NCI-H128 (cell line): Measurements from ENCODE around the gene CAND1.

ENCODE experiments used
- DNase-seq: peaks from one replicate; lab custom pipeline; 2025; ENCODE audit not compliant: unreplicated experiment; lab: John Stamatoyannopoulos, UW

CAND1 gene

DNA sequence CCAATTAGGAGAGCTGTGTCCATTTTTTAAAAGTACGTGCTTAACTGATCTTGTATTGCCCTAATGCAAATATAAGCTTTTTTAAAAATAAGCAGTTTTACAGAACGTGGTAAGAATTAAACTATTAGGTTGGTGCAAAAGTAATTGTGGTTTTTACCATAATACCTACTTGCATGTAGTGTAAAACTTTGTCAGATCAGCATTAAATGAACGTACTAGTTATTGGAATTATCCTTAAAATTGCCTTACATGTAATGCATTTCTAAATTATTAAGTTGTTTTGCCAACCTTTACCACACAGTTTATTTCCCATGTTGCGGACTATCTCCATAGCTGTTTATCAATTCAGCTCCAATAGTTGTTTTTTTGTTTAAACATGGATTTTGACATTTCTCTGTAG lies 10.9 kb downstream of the CAND1 start:
- DNase-seq: no peak

DNA sequence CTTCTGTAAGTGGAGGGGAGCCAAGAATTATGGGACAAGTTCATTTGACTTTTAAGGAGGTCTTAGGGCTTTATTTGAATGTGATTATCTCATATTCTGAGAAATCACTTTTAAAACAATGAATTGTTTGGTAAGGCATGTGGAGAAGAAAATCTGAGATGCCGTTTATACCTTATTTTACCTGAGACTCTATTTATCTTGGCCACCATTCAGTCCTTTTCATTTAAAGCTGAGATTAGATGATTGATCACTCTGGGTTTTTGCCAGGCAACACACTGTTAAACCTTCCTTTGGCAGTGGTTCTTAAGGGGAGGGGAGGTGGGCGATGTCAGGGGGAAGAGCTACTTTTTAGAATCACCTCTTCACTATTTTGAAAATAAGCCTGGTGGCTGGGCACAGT lies 11.4 kb downstream of the CAND1 start:
- no peak for DNase-seq

DNA sequence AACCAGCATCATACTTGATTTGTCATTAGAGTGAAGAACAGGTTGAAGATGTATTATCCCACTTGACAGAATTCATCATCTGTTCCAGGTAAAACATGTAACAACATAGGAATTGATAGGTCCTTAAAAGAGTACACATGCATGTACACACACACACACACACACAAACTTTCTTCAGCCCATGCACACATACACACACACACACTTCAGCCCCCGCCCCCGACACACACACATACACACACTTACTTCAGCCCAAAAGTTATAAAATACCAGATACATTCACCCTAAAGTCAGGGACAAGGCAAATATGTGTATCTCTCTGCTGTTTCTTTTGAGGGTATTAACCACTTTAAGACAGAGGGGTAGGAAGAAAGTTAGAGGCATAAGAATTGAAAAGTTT lies 15.4 kb downstream of the CAND1 start:
- no peak for DNase-seq

DNA sequence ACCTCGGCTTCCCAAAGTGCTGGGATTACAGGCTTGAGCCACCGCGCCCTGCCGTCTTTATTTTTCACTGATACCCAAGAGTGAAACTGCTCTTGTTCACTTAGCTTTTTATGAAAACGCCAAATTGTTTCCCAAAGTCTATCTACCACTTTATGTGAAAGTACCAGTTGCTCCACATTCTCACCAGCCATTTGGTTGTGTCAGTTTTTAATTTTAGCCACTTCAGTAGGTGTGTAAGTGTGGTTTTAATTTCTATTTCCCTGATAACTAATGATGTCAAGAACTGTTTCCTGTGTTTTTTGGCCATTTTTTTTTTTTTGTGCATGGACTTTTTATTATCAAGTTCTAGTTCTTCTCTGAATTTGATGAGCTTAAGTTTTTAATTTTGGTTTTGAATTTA lies 17.1 kb downstream of the CAND1 start:
- DNase-seq: no peak

DNA sequence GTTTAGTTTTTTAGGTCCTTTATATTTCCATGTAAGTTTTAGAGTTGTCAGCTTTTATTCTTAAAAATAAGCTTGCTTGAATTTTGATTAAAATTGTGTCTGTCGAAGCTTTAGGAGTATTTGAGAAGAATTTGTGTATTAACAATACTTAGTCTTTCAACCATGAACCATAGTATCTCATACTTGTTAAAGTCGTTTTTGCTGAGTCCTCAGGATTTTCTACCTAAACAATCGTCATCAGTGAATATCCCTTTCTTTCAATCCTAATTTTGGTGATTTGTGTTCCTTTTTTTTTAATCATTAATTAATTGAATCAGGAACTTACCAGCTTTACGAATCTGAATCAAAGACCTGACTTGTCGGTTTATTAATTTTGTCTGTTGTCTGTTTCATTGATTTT lies 18.2 kb downstream of the CAND1 start:
- no peak for DNase-seq

DNA sequence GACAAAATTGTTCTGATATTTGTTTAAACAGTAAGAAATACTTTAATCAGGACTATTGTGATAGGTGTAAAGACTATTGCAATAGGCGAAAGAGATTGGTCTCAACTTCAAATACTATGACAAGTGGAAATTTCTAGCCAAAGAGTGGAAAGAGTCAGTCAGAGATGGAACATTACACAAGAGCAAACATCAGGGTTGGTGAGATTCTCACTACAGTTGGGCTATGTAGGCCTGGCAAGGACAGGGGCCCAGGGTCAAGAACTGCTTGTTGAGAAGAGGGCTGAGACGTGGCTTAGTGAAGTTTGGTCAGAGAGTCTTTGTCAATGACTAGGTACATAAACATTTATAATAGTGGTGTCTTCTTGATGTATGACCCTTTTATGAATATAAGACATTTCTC lies 19.4 kb downstream of the CAND1 start:
- no peak for DNase-seq

DNA sequence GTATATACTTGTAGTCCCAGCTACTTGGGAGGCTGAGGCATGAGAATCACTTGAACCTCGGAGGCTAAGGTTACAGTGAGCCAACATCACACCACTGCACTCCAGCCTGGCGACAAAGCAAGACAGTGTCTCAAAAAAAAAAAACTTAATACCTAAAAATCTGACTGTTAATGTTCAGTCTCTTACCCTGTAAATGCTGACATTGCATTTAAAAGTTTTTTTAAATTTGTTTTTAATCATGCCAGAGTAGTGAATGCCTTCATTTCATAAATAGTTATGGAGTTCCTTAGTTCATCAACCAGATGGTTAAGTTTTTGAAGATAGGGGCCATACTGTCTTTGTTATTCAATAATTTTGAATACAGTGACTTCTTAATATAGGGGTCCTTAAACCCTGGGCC lies 21.2 kb downstream of the CAND1 start:
- DNase-seq: no peak

DNA sequence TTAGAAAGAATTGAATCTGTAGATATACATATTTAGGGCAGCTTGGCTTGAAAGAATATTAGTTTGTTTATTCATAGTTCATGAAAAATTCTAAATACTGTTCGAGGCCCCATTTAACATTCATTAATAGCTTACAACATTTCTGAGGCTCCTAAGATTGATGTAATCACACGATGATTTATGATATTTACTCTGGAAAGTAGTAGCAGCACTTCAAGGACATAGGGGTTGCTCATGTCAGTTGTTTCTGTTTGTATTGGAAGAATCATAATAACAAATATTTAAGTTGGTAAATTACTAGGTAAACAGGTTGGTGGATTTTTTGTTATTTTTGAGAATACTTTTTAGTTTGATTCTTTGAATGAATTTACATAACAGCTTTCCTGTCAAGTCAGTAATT lies 30.4 kb downstream of the CAND1 start:
- DNase-seq: no peak

DNA sequence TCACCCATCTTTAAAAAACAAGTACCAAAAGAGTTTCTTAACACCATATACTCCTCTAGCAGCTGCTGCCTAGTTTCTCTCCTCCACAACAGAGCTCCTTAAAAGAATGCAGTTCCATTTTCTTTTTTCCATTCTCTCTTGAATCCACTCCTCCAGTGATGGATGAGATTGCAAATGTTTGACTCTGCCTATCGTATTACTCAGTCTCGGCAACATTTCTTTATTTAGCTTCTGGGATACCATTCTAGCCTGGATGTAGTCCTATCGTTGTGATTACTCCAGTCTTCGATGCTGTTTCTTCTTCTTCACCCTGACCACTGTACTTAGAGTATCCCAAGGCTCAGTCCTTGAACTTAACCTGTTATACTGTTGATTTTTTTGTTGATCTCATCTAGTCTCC lies 30.8 kb downstream of the CAND1 start:
- no peak for DNase-seq

DNA sequence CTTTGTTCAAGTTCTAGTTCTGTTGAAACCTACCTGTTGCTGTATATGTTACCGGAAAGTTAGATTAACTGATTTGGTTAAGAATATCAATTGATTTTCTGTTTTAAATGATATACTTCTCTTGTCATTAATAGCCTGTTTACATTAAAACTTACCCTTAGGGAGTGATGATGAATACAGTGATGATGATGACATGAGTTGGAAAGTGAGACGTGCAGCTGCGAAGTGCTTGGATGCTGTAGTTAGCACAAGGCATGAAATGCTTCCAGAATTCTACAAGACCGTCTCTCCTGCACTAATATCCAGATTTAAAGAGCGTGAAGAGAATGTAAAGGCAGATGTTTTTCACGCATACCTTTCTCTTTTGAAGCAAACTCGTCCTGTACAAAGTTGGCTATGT lies 33.0 kb downstream of the CAND1 start:
- DNase-seq: no peak

DNA sequence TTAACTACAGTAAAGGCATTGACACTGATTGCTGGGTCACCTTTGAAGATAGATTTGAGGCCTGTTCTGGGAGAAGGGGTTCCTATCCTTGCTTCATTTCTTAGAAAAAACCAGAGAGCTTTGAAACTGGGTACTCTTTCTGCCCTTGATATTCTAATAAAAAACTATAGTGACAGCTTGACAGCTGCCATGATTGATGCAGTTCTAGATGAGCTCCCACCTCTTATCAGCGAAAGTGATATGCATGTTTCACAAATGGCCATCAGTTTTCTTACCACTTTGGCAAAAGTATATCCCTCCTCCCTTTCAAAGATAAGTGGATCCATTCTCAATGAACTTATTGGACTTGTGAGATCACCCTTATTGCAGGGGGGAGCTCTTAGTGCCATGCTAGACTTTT lies 36.4 kb downstream of the CAND1 start:
- DNase-seq: no peak

DNA sequence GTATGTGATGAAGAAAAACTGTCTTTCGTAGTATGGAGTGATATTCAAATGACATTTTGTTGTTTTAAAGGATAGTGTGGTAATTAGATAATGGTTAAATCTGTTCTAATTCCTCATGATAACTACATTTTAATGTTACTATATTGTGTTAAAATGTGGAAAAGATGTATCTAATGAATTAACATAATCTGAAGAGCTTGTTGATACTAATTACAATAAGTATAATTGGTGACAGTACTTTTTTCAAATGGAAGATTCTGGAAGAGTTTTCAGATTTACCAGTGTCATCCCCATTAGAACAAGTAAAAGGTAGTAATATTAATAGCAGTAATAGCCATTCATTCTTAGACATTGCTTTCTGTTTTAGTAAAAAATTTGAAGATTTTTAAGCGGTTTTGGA lies 37.6 kb downstream of the CAND1 start:
- no peak for DNase-seq

DNA sequence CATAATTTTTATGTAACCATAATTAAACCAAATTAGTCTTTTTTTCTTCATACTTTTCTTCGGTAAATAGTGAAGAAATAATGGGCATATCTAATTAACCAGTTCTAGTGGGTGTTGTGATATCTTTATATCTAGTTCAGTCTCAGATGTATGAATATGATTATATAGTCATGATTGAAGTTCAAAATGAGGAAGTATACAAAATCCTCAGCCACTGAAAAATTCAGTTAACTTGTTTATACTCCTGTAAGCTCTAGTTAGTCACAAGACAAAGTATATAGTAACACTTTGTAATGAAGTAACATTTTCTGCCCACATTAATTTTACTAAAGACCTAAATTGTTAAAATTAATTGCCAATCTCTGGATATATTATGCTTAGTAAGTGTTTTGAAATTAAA lies 46.5 kb downstream of the CAND1 start:
- no peak for DNase-seq

DNA sequence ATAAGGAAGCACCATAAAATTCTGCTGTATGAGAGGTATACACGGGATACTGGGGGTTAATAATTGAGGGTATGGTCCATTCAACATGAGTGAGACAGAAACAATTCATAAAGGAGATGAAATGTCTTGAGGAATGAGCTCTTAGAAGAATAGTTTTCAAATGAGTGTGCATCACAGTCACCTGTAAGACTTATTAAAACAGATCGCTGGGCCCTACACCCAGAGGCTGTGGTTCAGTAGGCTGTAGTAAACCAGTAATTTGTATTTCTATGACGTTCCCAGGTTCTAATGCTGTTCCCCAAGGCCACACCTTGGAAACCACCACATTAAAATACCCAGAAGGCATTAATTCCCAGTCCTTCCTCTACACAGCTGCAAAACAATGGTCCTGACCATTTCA lies 49.6 kb downstream of the CAND1 start:
- no peak for DNase-seq

DNA sequence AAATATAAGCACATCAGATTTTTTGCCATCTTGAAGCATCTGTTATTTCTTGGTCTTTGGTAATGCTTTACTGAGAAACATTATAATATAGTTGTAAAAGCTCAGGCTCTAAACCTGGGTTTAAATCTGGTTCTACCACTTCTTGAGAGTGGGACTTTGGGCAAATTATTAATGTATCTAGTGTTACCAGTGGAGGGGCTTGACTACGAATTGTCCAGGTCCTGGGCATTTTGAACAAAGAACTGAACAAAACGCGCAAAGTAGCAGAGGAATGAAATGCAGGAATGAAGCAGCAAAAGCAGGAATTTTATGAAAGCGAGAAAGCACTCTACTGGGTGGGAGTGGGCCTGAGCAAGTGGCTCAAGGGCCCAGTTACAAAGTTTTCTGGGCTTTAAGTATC lies 50.8 kb downstream of the CAND1 start:
- no peak for DNase-seq

DNA sequence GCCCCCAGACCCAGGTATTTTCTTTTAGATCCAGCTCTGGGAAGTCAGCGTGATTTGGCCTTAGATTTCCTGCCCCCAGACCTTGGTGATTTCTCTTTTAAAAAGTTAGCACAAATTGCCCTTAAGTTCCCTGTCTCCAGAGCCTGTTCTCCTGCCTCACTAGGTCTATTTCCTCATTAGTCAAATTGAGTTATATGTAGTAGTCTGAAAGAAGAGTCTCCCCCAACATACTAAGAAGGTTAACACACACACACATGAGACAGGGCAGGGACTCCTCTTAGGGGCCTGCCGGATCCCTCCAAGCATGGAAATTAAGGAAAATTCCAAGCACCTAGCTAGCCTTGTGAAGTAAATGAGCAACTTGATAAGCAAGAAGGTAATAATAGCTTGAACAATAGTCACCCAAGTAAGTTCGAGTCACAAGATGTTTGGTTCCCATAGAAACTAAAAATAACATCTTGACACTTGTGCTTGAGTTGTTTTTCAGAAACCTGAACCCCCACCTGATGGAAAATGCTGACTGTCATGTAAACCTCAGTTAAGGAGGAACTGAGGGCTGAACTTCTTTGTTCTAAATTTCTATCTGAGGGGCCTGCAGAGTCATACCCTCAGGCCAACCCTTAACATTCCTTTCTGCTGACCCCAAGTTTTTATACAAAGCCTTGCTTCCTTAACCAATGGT lies 51.6 kb downstream of the CAND1 start:
- no peak for DNase-seq

DNA sequence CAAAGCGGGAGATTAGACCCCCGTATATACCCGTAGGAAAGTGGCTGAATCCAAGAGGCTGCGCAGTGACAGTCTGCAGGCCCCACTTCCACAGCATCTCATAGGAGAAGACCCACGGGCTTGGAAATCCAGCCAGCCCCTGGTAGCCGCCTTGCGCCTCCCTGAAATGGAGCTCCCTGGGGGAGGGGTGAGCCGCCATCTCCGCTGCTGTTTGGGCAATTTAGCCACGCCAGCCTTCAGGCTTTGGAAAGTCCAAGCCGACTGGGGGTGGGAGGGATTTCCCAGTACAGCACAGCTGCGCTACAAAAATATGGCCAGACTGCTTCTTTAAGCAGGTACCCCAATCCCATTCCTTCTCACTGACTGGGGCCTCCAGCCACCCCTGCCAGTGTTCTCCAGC lies 53.4 kb downstream of the CAND1 start:
- no peak for DNase-seq

DNA sequence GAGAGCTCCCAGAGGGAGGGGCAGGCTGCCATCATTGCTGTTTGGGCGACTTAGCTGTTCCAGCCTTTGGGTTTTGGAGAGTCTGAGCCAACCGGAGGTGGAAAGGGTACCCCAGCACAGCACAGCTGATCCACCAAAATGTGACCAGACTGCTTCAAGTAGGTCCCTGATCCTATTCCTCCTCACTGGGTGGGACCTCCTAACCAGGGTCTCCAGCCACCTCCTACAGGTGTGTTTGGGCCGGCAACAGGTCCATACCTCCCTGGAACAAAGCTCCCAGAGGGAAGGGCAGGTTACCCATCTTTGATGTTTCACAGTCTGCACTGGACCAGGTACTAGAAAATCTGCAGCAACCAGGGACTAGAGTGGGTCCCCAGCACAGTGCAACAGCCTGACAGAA lies 53.8 kb downstream of the CAND1 start:
- DNase-seq: no peak

DNA sequence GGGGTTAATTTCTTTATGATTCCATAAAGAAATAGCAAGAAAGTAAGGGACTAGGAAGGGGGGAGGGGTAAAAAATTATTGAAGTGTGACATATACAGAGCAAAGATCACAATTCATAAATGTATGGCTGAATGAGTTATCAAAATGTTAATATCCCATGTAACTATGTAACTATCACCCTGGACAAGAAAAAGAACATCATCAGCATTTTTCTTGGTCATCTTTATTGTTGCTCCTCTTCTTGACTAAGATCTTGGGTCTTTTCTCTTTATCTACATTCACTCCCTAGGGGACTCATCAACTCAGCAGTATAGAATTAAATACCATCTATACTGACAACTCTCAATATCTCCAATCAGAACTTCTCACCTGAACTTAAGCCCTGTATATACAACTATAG lies 57.5 kb downstream of the CAND1 start:
- no peak for DNase-seq

DNA sequence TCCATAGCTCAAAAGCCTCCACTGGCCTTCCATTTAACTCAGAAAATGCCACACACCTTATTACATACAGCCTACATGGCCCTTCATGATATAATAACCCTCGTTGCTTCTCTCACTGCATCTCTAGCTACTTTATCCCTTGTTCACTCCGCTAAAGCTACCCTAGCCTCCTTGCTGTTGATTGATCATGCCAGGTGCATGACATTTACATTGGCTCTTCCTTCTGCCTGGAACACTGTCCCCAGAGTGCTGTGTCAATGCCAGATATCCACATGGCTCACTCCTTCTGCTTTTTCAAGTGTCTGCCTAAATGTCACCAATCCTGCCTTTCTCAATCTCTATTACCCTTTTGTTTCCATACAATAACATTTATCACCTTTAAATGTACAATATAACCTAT lies 58.3 kb downstream of the CAND1 start:
- no peak for DNase-seq

DNA sequence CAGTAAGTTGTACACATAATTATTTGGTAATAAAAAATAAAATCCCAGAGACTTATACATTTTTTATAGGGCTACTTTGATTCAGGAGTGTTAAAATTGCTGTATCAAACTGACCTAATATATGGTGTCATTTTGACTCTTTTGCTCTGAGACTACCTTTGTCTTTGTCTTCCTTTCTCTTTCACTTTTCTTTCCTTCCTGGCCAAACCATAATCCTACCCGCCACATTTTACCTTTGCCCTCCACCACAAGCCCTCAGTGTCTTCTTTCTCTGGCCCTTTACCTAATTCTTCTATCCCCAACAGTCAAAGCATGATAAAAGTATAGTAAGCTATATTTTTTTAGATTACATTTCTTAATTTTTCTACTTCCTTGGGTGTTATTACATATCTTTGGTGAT lies 62.0 kb downstream of the CAND1 start:
- no peak for DNase-seq

DNA sequence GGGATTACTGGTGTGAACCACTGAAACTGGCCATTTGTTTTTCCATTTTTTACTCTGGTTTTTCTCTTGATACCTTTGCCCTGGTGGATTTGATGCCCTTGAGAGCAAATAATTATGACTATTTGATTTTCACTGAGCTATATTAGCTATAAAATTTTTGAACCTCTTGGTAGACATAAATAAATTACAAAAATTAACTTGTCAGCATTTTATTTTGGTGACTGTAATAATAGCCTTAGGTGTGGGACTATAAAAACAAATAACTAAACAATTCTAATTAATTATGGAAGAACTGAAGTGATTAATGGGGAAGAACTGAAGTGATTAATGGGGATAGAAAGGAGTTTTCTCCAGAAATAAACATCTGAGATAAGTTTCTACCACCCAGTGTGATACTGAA lies 62.7 kb downstream of the CAND1 start:
- no peak for DNase-seq

DNA sequence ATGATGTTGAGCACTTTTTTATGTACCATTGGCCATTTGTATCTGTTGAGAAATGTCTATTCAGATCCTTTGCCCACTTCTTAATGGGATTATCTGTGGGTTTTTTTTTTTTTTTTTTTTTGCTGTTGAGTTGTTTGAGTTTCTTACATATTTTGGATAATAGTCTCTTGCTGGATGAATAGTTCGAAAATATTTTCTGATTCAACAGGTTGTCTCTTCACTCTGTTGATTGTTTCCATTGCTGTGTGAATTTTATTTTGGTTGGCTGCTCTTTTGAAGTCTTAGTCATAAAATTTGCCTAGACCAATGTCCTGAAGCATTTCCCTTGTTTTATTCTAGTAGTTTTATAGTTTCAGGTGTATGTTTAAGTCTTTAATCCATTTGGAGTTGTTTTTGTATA lies 64.5 kb downstream of the CAND1 start:
- DNase-seq: no peak

DNA sequence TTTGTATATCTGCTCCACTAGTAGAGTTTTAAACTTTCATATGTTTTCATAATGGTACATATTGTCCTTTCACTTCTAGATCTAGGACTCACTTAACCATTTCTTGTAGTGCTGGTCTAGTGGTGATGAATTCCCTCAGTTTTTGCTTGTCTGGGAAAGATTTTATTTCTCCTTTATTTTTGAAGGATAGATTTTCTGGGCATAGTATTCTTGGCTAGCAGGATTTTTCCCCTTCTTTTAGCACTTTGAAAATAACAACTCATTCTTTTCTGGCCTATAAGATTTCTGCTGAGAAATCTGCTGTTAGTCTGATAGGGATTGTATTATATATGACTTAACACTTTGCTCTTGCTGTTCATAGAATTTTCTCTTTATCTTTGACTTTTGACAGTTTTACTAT lies 69.3 kb downstream of the CAND1 start:
- no peak for DNase-seq
